Stomach (tissue), 4 donors: Measurements from ENCODE around the gene PLCB3.

ENCODE experiments used
- POLR2A ChIP-seq, 4 donors: fragments of 450-650 bp; IDR thresholded peaks; one replicate each; pipeline ENCODE4 v1.6.1; 2016; ENCODE audit warnings: antibody characterized with exemption in 4 of 4, control low read depth in 2 of 4, mild to moderate bottlenecking in 1 of 4, moderate library complexity in 1 of 4
- POLR2AphosphoS5 ChIP-seq, 3 donors: sonication (generic); formaldehyde crosslinking; IDR thresholded peaks; one replicate each; pipeline ENCODE4 v1.6.1; 2016; ENCODE audit warnings: antibody characterized with exemption in 3 of 3

GRCh38 chr11:64313491-64314145 lies 62.3 kb downstream of the PLCB3 start:
- no peak for TF ChIP-seq POLR2A (IDR thresholded peaks at IDR 0.05)
- no peak for TF ChIP-seq POLR2AphosphoS5 (IDR thresholded peaks at IDR 0.05)
